Stimulated activated CD4-positive, alpha-beta T cell treated with anti-CD3 and anti-CD28 coated beads, Interleukin-4, amount 100 ng/mL, for 4 hours (primary cell): ENCODE measurements around the gene BRCA2.

Experiments
- DNase-seq, 2 experiments: peaks; one replicate each; pipeline ENCODE4 v3.0.0-alpha.2; 2020

Gene BRCA2

GRCh38 chr13:32431361-32431760, 116.1 kb downstream of the BRCA2 start:
- no peak for DNase-seq

GRCh38 chr13:32432856-32433255, 117.5 kb downstream of the BRCA2 start:
- DNase-seq: no peak

GRCh38 chr13:32438871-32439270, 123.6 kb downstream of the BRCA2 start:
- DNase-seq: no peak

- peak in 1 of 2 experiments; percentile 18 for DNase-seq
Measured at GRCh38 chr13:32443111-32443510, 127.8 kb downstream of the BRCA2 start.

- no peak for DNase-seq
Measured at GRCh38 chr13:32445461-32445860, 130.2 kb downstream of the BRCA2 start.

GRCh38 chr13:32446220-32446619, 130.9 kb downstream of the BRCA2 start:
- DNase-seq: no peak

GRCh38 chr13:32446773-32447465, 131.6 kb downstream of the BRCA2 start:
- no peak for DNase-seq

GRCh38 chr13:32447894-32448623, 132.8 kb downstream of the BRCA2 start:
- DNase-seq: no peak

GRCh38 chr13:32448972-32449371, 133.7 kb downstream of the BRCA2 start:
- DNase-seq: no peak
